ENCODE results near the gene NCAPD2.
"Not testable (repeated sequence)": the region's sequence is repeated elsewhere in the genome, so short reads cannot be mapped to it uniquely, and the experiment has no call there.

NCAPD2 gene

DNA sequence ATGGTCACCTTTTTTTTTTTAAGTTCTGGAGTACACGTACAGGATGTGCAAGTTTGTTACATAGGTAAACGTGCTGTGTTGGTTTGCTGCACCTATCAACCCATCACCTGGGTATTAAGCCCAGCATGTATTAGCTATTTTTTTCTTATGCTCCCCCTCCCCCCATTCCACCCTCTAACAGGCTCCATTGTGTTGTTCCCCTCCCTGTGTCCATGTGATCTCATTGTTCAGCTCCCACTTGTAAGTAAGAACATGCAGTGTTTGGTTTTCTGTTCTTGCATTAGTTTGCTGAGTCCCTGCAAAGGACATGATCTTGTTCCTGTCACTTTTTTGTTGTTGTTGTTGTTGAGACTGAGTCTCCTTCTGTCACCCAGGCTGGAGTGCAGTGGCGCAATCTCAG is 3.4 kb downstream of the NCAPD2 start:
- WGBS, 2 experiments (ENCODE audit: insufficient coverage in 2 of 2): 100% methylated on average over 1 of the region's 3 CpGs; no CpG with 5 or more reads in 1 of the 2 experiments
- not testable (repeated sequence) for H3K4me1 ChIP-seq (ENCODE audit: control insufficient read depth, insufficient read depth, low read length, poor library complexity, severe bottlenecking); H3K4me3 ChIP-seq (ENCODE audit: extremely low read depth, insufficient read depth, low read length, poor library complexity, severe bottlenecking); H3K9me3 ChIP-seq (ENCODE audit: control insufficient read depth, low read length); H3K27ac ChIP-seq (ENCODE audit: low read depth, low read length, severe bottlenecking)
- H3K36me3 ChIP-seq (ENCODE audit: control insufficient read depth, insufficient read depth, low read length): peaks cover 69% of the 10 kb centered on the region

DNA sequence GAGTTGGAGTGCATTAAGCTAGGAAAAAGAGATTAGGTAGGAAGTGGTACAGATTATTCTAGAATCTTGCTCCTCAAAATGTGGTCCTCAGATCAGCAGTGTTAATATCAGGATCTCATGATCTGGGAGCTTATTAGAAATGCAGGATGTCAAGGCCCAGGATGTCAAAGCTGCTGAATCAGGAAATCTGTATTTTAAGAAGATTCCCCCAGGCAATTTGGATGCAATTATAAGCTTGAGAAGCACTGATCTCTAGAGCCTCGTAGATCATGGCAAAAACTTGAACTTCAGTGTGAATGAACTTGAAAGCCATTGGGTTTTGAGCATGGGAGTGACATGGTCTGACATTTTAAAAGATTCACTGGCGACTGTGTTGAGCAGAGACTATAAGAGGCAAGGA is 6.6 kb downstream of the NCAPD2 start:
- Histone ChIP-seq H3K4me1 (ENCODE audit: control insufficient read depth, insufficient read depth, low read length, poor library complexity, severe bottlenecking) (peaks cover 3% of the 10 kb centered on the region), H3K27ac (ENCODE audit: low read depth, low read length, severe bottlenecking) (no peak overlapping the region), H3K9me3 (ENCODE audit: control insufficient read depth, low read length) (no peaks in the 10 kb centered on the region), H3K36me3 (ENCODE audit: control insufficient read depth, insufficient read depth, low read length) (peaks cover 95% of the 10 kb centered on the region), H3K4me3 (ENCODE audit: extremely low read depth, insufficient read depth, low read length, poor library complexity, severe bottlenecking) (no peak overlapping the region)
- WGBS, 2 experiments (ENCODE audit: insufficient coverage in 2 of 2): 98 to 100% methylated on average over 2 of the region's 2 CpGs

DNA sequence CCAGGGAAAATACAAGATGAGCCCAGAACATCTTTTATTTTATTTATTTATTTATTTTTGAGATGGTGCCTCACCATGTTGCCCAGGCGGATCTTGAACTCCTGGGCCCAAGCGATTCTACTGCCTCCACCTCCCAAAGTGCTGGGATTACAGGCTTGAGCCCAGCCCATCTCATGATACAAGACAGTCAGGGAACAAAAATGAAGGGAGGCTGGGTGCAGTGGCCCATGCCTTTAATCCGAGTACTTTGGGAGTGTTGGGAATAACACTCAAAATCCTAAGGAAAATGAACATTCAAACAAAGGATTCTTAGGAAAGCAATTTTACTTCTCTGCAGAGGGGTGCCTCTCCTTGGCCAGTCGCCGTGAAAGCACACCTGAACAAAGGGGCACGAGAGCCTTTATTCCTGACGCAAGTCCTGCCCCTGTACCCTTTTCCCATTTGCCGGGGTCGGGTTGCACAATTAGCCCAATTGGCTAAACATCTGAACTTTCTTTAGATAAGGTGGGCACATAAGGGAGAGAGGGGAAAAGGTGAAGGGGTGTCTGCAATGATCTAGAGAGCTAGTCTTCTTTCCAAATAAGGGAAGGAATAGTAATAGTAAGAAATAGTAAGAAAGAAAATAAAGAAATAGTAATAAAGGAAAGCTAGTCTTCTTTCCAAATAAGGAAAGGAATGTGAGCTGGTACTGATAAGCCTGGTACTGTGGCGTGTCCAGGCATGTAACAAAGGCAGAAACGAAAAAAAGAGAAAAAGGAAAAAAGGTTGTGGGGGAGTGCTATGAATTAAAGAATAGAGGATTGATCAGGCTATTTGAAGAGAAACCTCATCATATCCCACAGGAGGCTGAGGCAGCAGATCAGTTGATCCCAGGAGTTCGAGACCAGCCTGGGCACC is 13.4 kb downstream of the NCAPD2 start:
- Histone ChIP-seq H3K4me3 (ENCODE audit: extremely low read depth, insufficient read depth, low read length, poor library complexity, severe bottlenecking) (no peak overlapping the region), H3K4me1 (ENCODE audit: control insufficient read depth, insufficient read depth, low read length, poor library complexity, severe bottlenecking) (peaks cover 18% of the 10 kb centered on the region), H3K36me3 (ENCODE audit: control insufficient read depth, insufficient read depth, low read length) (peaks cover 77% of the 10 kb centered on the region), H3K9me3 (ENCODE audit: control insufficient read depth, low read length) (no peaks in the 10 kb centered on the region), H3K27ac (ENCODE audit: low read depth, low read length, severe bottlenecking) (peak overlapping the region; percentile 48)
- 67 to 84% methylated on average over 9 of the region's 12 CpGs for WGBS, 2 experiments (ENCODE audit: insufficient coverage in 2 of 2)

DNA sequence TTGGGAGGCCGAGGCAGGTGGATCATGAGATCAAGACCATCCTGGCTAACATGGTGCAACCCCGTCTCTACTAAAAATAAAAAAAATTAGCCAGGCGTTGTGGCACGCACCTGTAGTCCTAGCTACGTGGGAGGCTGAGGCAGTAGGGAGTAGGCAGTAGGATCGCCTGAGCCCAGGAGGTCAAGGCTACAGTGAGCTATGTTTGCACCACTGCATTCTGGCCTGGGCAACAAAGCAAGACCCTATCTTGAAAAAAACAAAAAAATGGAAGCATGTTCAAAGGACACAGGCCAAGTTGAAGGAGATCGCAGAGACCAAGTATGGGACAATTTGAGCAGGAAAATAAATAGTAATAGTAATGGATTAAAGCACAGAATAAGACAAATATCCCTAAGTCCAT is 14.2 kb downstream of the NCAPD2 start:
- H3K36me3 ChIP-seq (ENCODE audit: control insufficient read depth, insufficient read depth, low read length): peaks cover 78% of the 10 kb centered on the region
- H3K4me1 ChIP-seq (ENCODE audit: control insufficient read depth, insufficient read depth, low read length, poor library complexity, severe bottlenecking): peaks cover 18% of the 10 kb centered on the region
- 92 to 93% methylated on average over 4 of the region's 7 CpGs for WGBS, 2 experiments (ENCODE audit: insufficient coverage in 2 of 2)
- H3K4me3 ChIP-seq (ENCODE audit: extremely low read depth, insufficient read depth, low read length, poor library complexity, severe bottlenecking): no peak overlapping the region
- H3K9me3 ChIP-seq (ENCODE audit: control insufficient read depth, low read length): no peaks in the 10 kb centered on the region
- H3K27ac ChIP-seq (ENCODE audit: low read depth, low read length, severe bottlenecking): no peak overlapping the region

DNA sequence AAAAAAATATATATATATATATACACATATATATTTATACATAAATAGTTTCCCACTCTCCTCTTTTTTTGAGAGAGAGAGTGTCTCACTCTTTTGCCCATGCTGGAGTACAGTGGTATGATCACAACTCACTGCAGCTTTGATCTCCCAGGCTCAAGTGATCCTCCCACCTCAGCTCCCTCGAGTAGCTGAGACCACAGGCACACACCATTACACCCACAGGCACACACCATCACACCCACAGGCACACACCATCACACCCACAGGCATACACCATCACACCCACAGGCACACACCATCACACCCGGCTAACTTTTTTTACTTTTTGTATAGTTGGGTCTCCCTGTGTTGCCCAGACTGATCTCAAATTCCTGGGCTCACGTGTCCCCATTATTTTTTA is 26.3 kb downstream of the NCAPD2 start:
- Histone ChIP-seq H3K27ac (ENCODE audit: low read depth, low read length, severe bottlenecking) (no peak overlapping the region), H3K4me1 (ENCODE audit: control insufficient read depth, insufficient read depth, low read length, poor library complexity, severe bottlenecking) (no peaks in the 10 kb centered on the region), H3K4me3 (ENCODE audit: extremely low read depth, insufficient read depth, low read length, poor library complexity, severe bottlenecking) (no peak overlapping the region), H3K9me3 (ENCODE audit: control insufficient read depth, low read length) (no peaks in the 10 kb centered on the region), H3K36me3 (ENCODE audit: control insufficient read depth, insufficient read depth, low read length) (peaks cover 97% of the 10 kb centered on the region)
- 80% methylated on average over 1 of the region's 3 CpGs; no CpG with 5 or more reads in 1 of the 2 experiments for WGBS, 2 experiments (ENCODE audit: insufficient coverage in 2 of 2)

DNA sequence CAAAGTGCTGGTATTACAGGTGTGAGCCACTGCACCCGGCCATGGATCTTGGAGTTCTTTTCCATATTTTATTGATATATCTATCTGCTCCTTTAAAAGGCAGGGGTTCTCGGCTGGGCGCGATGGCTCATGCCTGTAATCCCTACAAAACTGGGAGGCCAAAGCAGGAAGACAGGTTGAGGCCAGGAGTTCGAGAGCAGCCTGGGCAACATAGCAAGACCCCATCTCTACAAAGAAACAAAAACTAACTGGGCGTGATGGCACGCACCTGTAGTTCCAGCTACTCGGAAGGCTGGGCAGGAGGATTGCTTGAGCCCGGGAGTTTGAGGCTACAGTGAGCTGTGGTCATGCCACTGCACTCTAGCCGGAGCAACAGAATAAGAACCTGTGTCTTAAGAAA is 28.3 kb downstream of the NCAPD2 start:
- Histone ChIP-seq H3K27ac (ENCODE audit: low read depth, low read length, severe bottlenecking) (no peak overlapping the region), H3K9me3 (ENCODE audit: control insufficient read depth, low read length) (no peaks in the 10 kb centered on the region), H3K4me3 (ENCODE audit: extremely low read depth, insufficient read depth, low read length, poor library complexity, severe bottlenecking) (no peak overlapping the region), H3K4me1 (ENCODE audit: control insufficient read depth, insufficient read depth, low read length, poor library complexity, severe bottlenecking) (peaks cover 3% of the 10 kb centered on the region), H3K36me3 (ENCODE audit: control insufficient read depth, insufficient read depth, low read length) (peaks cover 97% of the 10 kb centered on the region)
- 84 to 85% methylated on average over 8 of the region's 10 CpGs for WGBS, 2 experiments (ENCODE audit: insufficient coverage in 2 of 2)

DNA sequence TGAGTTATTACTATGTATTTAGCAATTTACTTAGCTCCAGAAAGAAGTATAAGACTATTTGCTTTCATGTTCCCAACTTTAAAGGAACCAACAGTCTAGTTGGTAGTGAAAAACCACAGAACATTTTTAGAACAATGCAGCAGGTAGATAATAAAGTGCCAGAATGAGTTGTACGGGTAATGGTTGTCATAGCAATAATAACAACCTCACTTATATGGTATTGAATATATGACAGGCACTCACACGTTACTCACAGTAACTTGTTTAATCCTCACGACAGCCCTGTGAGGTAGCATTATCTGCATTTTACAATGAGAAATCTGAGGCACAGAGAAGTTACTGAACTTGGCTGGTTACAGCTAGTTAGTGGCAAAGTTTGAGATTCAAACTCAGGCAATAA is 29.8 kb downstream of the NCAPD2 start:
- H3K36me3 ChIP-seq (ENCODE audit: control insufficient read depth, insufficient read depth, low read length): peaks cover 99% of the 10 kb centered on the region
- no peak overlapping the region for H3K27ac ChIP-seq (ENCODE audit: low read depth, low read length, severe bottlenecking)
- no peak overlapping the region for H3K4me3 ChIP-seq (ENCODE audit: extremely low read depth, insufficient read depth, low read length, poor library complexity, severe bottlenecking)
- no peaks in the 10 kb centered on the region for H3K9me3 ChIP-seq (ENCODE audit: control insufficient read depth, low read length)
- 92% methylated on average over 2 of the region's 3 CpGs; no CpG with 5 or more reads in 1 of the 2 experiments for WGBS, 2 experiments (ENCODE audit: insufficient coverage in 2 of 2)
- H3K4me1 ChIP-seq (ENCODE audit: control insufficient read depth, insufficient read depth, low read length, poor library complexity, severe bottlenecking): peaks cover 5% of the 10 kb centered on the region

DNA sequence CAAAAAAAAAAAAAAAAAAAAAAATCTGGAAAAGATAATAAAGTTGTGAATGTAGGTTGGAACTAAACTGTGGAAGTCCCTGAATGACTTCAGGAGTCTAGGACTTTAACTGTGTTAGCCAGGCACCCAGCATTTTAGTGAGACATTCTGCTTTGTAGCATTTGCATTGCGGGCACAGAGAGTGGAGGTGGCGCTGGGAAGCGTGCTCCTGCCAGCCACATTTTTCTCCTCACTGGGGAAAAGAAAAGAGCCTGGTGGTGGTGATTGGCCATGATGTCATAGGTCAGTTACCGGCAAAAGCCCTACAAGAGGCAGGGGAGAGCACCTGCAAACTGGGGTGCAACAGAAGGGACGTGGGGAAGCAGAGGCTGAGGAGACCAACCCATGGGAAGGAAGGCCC is 30.7 kb downstream of the NCAPD2 start:
- Histone ChIP-seq H3K9me3 (ENCODE audit: control insufficient read depth, low read length) (no peaks in the 10 kb centered on the region), H3K36me3 (ENCODE audit: control insufficient read depth, insufficient read depth, low read length) (peaks cover 99% of the 10 kb centered on the region), H3K27ac (ENCODE audit: low read depth, low read length, severe bottlenecking) (no peak overlapping the region), H3K4me3 (ENCODE audit: extremely low read depth, insufficient read depth, low read length, poor library complexity, severe bottlenecking) (no peak overlapping the region), H3K4me1 (ENCODE audit: control insufficient read depth, insufficient read depth, low read length, poor library complexity, severe bottlenecking) (peaks cover 5% of the 10 kb centered on the region)
- WGBS, 2 experiments (ENCODE audit: insufficient coverage in 2 of 2): 87 to 97% methylated on average over 2 of the region's 5 CpGs

DNA sequence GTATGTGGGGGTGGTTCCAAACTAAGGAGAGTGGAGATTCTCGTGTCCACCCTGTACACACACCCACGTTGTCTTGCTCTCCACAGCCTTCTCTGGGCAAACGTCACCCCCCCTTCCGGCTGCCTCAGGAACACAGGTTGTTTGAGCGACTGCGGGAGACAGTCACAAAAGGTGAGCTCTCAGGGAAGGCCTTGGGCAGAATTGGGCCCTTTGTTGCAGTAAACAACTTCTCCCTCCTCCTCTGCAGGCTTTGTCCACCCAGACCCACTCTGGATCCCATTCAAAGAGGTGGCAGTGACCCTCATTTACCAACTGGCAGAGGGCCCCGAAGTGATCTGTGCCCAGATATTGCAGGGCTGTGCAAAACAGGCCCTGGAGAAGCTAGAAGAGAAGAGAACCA is 32.3 kb downstream of the NCAPD2 start:
- Histone ChIP-seq H3K36me3 (ENCODE audit: control insufficient read depth, insufficient read depth, low read length) (peaks cover 100% of the 10 kb centered on the region), H3K9me3 (ENCODE audit: control insufficient read depth, low read length) (no peaks in the 10 kb centered on the region), H3K4me1 (ENCODE audit: control insufficient read depth, insufficient read depth, low read length, poor library complexity, severe bottlenecking) (peaks cover 8% of the 10 kb centered on the region), H3K27ac (ENCODE audit: low read depth, low read length, severe bottlenecking) (no peak overlapping the region), H3K4me3 (ENCODE audit: extremely low read depth, insufficient read depth, low read length, poor library complexity, severe bottlenecking) (no peak overlapping the region)
- WGBS, 2 experiments (ENCODE audit: insufficient coverage in 2 of 2): 97 to 100% methylated on average over 7 of the region's 7 CpGs

DNA sequence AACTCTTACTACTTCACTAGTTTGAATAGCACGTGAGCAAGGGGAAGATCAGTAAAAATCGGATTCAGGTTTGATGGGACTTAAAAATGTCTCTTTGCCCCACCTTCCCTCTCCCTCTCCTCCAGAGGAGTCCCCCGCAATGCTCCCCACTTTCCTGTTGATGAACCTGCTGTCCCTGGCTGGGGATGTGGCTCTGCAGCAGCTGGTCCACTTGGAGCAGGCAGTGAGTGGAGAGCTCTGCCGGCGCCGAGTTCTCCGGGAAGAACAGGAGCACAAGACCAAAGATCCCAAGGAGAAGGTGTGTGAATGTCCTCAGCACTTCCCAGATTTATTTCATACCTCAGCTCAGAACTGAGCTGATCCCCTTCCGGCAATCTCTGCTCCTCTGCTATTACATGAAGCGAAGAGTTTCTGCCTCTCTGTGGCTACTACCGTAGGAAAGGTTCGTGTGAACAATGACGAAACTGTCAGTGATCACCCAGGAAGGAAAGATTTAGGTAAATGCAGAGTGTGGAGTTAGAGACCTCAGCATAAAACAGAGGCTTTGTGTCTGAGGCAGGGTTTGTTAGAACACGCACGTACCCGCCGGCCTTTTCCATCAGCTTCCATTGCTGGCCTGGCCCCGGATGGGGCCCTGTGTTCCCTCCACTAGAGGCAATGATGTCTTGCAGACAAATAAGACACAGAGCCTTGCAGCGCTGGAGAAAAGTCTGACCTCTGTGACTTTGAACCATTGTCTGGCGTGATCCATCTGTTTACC is 33.0 kb downstream of the NCAPD2 start:
- Histone ChIP-seq H3K36me3 (ENCODE audit: control insufficient read depth, insufficient read depth, low read length) (peaks cover 100% of the 10 kb centered on the region), H3K9me3 (ENCODE audit: control insufficient read depth, low read length) (no peaks in the 10 kb centered on the region), H3K27ac (ENCODE audit: low read depth, low read length, severe bottlenecking) (no peak overlapping the region), H3K4me3 (ENCODE audit: extremely low read depth, insufficient read depth, low read length, poor library complexity, severe bottlenecking) (no peak overlapping the region), H3K4me1 (ENCODE audit: control insufficient read depth, insufficient read depth, low read length, poor library complexity, severe bottlenecking) (peaks cover 15% of the 10 kb centered on the region)
- WGBS, 2 experiments (ENCODE audit: insufficient coverage in 2 of 2): 95 to 97% methylated on average over 15 to 19 of the region's 19 CpGs

All from mesodermal cell (in vitro differentiated cells).